GM04503 (cell line): Measurements from ENCODE around the gene NODAL.

Source experiments
- DNase-seq: peaks from one replicate; pipeline ENCODE4 v3.0.0-alpha.2; 2012; ENCODE audit warnings: low read depth

Gene NODAL

GRCh38 chr10:70432561-70433263, 8.8 kb downstream of the NODAL start:
- DNase-seq, result no peak

GRCh38 chr10:70432101-70432500, 9.4 kb downstream of the NODAL start:
- no peak for DNase-seq

- peak; percentile 21 for DNase-seq
Observed at GRCh38 chr10:70430493-70431445, 10.7 kb downstream of the NODAL start.

DNA sequence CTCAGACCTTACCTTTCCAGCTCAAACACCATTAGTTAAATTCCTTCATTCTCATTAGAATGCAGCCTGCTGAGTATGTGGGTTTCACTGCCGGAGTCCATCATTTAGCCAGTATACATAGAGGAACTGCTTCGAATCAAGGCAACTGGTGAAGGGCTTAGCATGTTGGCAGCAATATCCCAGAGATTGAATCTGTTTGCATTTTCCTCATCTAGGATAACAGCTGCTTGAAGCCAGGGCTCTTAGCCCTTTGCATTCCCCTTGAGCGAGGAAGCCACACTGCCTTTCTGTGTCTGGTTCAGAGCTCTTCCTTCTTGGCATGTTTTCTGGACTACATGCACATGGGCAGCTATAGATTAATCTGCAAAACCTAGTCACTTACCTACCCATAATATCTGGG, 14.7 kb downstream of the NODAL start:
- no peak for DNase-seq

DNA sequence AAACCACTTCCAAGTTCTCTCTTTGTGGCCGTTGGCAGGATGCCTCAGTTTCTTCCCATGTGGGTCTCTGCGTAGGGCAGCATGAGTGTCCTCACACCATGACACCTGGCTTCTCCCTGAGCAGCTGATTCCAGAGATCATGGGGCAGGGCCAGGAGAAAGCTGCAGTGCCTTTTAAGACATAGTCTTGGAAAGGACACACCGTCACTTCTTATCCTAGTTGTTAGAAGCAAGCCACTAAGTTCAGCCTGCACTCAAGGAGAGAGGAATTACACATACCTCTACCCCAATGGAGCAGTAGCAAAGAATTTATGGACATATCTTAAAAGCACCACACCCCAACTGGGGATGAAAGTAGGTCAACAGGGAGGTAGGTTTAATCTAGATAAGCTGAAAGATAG, 16.4 kb downstream of the NODAL start:
- DNase-seq, result no peak

GRCh38 chr10:70424320-70424719, 17.2 kb downstream of the NODAL start:
- no peak for DNase-seq

GRCh38 chr10:70418713-70419112, 22.8 kb downstream of the NODAL start:
- no peak for DNase-seq

- DNase-seq, result no peak
Observed at GRCh38 chr10:70418229-70418628, 23.3 kb downstream of the NODAL start.

GRCh38 chr10:70417568-70417967, 23.9 kb downstream of the NODAL start:
- no peak for DNase-seq

DNA sequence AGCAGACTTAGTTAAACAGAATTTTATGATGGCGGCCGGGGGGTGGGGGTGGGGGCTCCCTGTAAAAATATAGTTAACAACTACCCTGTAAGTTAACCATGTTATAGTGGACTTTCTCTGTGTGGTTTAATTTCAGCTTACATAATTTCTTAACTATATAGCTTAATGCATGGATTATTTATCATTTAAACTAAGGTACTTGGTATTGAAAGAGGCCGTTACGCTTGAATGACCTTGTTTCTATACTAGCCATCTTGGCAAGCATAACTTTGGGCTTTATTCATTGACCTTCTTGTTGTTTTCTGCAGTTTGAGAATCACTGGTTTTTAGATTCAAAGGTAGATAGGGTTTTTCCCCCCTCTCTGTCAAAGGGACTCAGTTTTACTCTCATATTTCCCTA, 29.1 kb downstream of the NODAL start:
- no peak for DNase-seq

GRCh38 chr10:70410608-70411007, 30.9 kb downstream of the NODAL start:
- no peak for DNase-seq

DNA sequence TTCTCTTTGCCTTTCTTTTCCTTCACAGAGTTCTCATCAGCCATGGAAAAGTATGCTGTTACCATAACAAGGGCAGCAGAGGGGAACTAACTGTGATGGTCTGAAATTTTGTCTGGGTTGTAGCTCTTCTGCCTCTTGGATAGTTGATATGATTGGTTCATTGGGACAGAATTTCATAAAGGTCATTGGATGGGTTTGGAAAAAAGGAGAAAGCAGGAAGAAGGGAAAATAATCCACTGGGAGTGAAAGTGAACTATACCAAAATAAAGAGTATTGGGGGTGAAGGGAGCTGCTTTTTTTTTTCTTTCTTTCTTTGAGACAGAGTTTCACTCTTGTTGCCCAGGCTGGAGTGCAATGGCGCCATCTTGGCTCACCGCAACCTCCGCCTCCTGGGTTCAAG, 31.7 kb downstream of the NODAL start:
- DNase-seq, result no peak

- peak; percentile 95 for DNase-seq
Observed at GRCh38 chr10:70405037-70405824, 36.2 kb downstream of the NODAL start.

DNA sequence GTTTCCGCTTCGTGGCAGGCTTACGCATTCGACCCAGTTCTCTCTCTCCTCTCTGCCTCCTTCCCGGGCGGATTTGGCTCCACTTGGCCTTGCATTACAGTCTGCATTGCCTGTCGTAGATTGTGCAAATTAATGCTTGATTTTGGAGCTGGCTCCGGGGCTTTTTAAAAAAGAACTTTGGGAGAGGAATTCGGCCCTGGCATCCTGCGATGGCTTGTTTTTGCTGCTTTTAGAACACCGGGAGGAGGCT, 36.8 kb downstream of the NODAL start:
- DNase-seq, result no peak

DNA sequence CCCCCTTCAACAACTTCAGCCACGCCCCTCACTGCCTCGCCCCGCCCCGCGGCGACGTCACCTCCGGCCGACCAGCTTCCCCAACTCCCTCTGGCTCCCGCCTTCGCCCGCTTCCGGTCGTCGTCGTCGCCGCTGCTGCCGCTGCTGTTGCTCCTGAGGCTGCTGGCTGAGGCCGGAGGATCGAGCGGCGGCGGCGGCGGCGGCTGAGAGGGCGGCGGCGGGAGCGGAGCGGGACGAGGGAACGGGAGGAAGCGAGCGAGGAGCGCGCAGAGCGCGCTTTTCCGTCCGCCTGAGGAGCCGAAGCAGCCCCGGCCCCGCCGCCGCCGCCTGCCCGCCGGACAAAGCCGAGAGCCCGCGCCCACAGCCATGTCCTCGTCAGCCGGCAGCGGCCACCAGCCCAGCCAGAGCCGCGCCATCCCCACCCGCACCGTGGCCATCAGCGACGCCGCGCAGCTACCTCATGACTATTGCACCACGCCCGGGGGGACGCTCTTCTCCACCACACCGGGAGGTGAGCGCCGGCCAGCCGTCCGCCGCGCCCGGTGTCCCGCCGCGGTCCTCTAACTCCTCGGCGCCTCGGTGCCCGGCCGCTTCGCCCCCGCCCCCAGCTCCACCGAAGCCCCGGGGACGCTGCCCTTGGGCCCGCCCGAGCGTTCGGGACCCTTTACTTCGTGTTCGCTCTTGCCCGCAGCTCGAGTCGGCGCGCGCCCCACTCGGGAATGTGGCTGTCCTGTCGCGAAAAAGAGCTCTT, 37.3 kb downstream of the NODAL start, which contains the start of gene EIF4EBP2:
Gene EIF4EBP2 (plus strand): TSS at position 110 of the 751 bp plus-strand sequence. CDS start 257 bp downstream, at position 367.
- DNase-seq, result peak; percentile 68

DNA sequence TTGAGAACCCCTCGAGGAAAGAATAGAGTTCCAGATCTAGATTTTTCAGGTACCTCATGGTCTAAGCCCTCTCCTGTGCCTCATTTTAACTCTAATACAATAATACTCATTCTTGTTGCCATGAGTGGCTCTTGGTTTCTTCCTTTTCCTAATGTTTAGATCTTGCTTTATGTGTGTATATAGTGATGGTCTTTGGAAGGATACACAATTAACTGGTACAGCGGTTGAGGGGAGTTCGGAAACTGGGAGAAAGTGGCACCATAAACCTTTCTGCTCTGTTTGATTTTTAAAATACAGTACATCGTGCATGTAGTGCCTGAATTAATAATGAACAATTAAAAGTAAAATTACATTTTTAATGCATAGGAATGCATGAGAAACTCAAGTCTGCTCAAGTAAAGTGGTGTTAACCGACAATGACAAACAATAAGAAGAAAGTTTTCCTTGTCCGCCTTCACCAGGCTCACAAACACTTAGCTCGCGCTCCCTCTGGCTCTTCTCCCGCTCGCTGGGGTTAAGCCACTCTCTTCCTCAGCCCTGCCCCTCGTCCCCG, 37.9 kb downstream of the NODAL start:
- DNase-seq, result no peak

DNA sequence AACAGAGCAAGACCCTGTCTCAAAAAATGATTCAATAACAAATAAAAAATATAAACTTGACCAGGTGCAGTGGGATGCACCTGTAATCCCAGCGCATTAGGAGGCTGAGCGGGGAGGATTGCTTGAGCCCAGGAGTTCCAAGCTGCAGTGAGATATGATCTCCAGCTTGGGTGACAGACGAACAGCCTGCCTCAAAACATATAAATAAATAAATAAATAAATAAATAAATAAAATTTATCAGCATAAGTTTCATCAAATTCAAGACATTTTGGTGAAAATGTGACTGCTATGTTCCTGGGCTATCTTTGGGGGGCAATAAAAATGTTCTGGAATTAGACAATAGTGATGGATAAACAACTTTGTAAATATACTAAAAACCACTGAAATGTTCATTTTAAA, 42.3 kb downstream of the NODAL start:
- DNase-seq, result no peak

DNA sequence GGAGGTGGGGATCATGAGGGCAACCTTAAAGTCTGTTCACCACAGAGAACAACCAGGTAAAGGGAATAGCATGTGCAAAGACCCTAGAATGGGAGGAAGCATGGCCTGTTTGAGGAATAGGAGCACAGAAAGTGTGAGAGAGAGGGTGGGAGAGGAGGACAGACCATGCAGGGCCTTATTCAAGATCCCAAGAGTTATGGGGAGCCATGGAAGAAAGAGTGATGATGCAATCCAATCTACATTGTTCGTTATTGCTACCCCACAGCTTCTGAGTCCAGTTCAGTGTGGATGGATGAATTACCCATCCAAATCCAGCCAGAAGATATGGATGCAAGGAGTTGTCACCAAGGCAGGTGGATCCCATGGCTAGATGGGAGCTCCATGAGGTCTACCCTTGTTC, 45.3 kb downstream of the NODAL start:
- DNase-seq, result no peak

DNA sequence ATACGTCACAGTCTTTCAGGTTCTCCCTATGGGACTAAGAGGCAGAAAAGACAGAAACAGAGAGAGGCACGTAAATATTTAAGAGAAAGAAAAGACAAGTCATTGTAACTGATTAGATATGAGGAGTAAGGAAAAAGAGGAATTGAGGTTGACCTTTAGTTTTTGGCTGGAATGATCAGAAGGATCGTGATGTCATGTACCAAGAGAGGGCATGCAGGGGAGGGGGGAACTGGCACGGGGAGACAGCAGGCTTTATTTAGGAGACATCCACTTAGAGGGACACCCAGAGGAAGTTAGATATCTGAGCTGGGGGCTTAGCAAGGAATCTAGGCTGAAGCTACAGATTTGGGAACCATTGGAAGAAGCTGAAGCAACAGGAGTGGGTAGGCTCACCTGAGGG, 49.8 kb downstream of the NODAL start:
- no peak for DNase-seq
